ENCODE data around the gene KSR1. TPM values are rescaled to one million over a fixed set of nuclear protein-coding genes. Genes with fewer than 3 reads are reported as not detected.

KSR1 gene
- total and polyA plus RNA-seq, 9 of the 15 experiments (the other 6 are each of a cell fraction or from before 2014, with no cell fraction given): 1.4 to 51.7 (median 18.4) TPM

- Histone ChIP-seq H3K4me3 (no peak overlapping the region), H3K9ac (ENCODE audit: insufficient read depth in 1 of 2, low read depth in 2 of 2, low read length in 2 of 2) (no peak overlapping the region), H3K4me2 (ENCODE audit: insufficient read depth, low read length) (no peak overlapping the region), H3K4me1 (replicated peaks in 1 of 2; ENCODE audit: control insufficient read depth in 2 of 2, insufficient read depth in 2 of 2, low read length in 2 of 2) (no peaks in the 10 kb centered on the region), H3K27me3 (ENCODE audit: control insufficient read depth in 2 of 2, insufficient read depth in 2 of 2, low read length in 2 of 2) (peaks cover 0 to 14% of the 10 kb centered on the region in 2 experiments; a peak in 2 of 5 replicates), H3K9me3 (replicated peaks; ENCODE audit: control insufficient read depth, insufficient read depth, low read depth, low read length) (no peaks in the 10 kb centered on the region), H2AFZ (ENCODE audit: low read depth, low read length) (no peak overlapping the region), H3K79me2 (ENCODE audit: control insufficient read depth, insufficient read depth, low read length) (no peaks in the 10 kb centered on the region), H3K9me1 (ENCODE audit: control insufficient read depth, insufficient read depth, low read length) (no peaks in the 10 kb centered on the region), H4K20me1 (replicated peaks; ENCODE audit: control insufficient read depth, insufficient read depth, low read length) (no peaks in the 10 kb centered on the region), H3K36me3 (ENCODE audit: control insufficient read depth, insufficient read depth, low read length) (no peaks in the 10 kb centered on the region), H3K27ac (ENCODE audit: extremely low read depth, low read depth, low read length) (no peak overlapping the region)
- no TSS peak for BruUV-seq (replicated peaks)
- ChIA-PET CTCF (ENCODE audit: low intra/inter-chr PET ratio) (no interaction called here), POLR2A (no interaction called here)
- DNase-seq (ENCODE audit: extremely low read depth in 1 of 4, low spot score in 3 of 4) (no peak), FAIRE-seq (no peak), ATAC-seq (no peak)
- 4% methylated on average over 8 of the region's 8 CpGs for WGBS (ENCODE audit: insufficient coverage, low coverage, missing lambda C conversion rate)
- intact Hi-C loops (cut with micrococcal nuclease): no loop called here
- TF ChIP-seq PML (IDR thresholded peaks at IDR 0.05; ENCODE audit: low read length): no peak
- no peak for TF ChIP-seq XRCC3 (IDR thresholded peaks at IDR 0.05)
- TF ChIP-seq MNT (conservative IDR thresholded peaks at IDR 0.05): no peak
- TF ChIP-seq MYNN (IDR thresholded peaks at IDR 0.05): no peak
- TF ChIP-seq MYNN (CRISPR knock-in tag; IDR thresholded peaks at IDR 0.05): no peak
- TF ChIP-seq MAZ (CRISPR knock-in tag; conservative IDR thresholded peaks at IDR 0.05 in 1 of 2, IDR thresholded peaks at IDR 0.05 in 1 of 2): no peak
- TF ChIP-seq HDAC1 (IDR thresholded peaks at IDR 0.05): no peak
- TF ChIP-seq CEBPB (tag; IDR thresholded peaks at IDR 0.05): no peak
- TF ChIP-seq ZNF644 (tag; IDR thresholded peaks at IDR 0.05; ENCODE audit: low read depth): no peak
- no peak for TF ChIP-seq ZFP36 (IDR thresholded peaks at IDR 0.05; ENCODE audit: low read depth, low read length, partially characterized antibody)
- in situ Hi-C loops (cut with MboI): loop anchor here (10.0 kb wide), 1 partner anchor 81 kb away; no protein-coding TSS in a partner anchor
Observed at GRCh38 chr17:27663936-27664605, 207.8 kb downstream of the KSR1 start.
